ENCODE data around the gene HOXC11.

The HOXC11 gene

DNA sequence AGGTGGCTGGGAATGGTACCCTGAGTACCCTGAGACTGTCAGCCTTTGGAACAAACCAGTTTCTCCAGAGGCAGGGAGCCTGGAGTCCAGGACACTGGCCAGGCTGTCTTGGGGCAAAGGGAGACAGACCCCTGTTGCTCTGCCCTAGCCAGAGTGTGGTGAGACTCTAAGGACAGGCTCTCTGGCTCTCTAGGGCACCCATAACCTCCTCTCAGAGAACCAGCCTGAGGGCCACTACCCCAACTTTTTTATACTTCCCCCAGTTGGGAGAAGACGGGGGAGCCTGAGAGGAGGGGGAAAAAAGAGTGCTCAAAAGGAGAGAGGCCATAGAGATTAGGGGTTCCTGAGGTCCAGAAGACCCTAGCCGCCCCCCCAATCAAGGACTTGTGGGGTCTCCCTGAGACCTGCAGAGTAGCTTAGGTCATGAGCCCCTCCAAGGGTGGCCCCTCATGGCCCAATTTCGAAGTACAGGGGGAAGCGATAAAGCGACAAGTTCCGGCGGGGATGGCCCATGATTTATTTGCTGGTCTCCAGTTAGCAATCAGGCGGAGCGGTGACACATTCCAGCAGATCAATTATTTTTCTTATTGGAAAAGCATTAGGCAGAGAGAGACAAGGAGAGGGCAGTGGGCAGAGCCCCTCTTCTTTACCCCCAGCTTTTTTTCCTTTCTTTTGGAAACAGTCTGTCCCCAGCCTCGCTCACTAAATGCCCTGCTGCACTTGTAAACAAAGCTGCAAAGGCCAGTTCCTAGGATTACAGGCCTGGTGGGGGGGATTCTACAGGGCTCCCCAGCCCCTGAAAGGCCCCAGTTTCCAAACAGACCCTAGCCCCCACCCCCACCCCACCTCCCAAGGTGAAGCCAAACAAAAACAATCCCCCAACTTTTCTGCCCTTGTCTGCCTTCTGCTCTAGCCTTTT is 37.4 kb downstream of the HOXC11 start:
- TF ChIP-seq OSR1 (CRISPR knock-in tag; IDR thresholded peaks at IDR 0.05) (no peak), BACH2 (CRISPR knock-in tag; IDR thresholded peaks at IDR 0.05; ENCODE audit: borderline replicate concordance) (no peak), TOX (CRISPR knock-in tag; IDR thresholded peaks at IDR 0.05; ENCODE audit: borderline replicate concordance) (no peak), ZFP3 (CRISPR knock-in tag; IDR thresholded peaks at IDR 0.05) (no peak), ZNF70 (CRISPR knock-in tag; IDR thresholded peaks at IDR 0.05) (no peak), TCF4 (CRISPR knock-in tag; IDR thresholded peaks at IDR 0.05; ENCODE audit: borderline replicate concordance) (no peak), PPARA (CRISPR knock-in tag; IDR thresholded peaks at IDR 0.05; ENCODE audit: borderline replicate concordance) (no peak), ARNTL (CRISPR knock-in tag; IDR thresholded peaks at IDR 0.05; ENCODE audit: borderline replicate concordance, low read depth) (no peak), ISL1 (CRISPR knock-in tag; IDR thresholded peaks at IDR 0.05) (no peak), SNAI2 (CRISPR knock-in tag; IDR thresholded peaks at IDR 0.05) (no peak), RARB (CRISPR knock-in tag; IDR thresholded peaks at IDR 0.05) (no peak), ZFP30 (CRISPR knock-in tag; IDR thresholded peaks at IDR 0.05) (no peak), CSDC2 (CRISPR knock-in tag; IDR thresholded peaks at IDR 0.05) (no peak), ZNF8 (CRISPR knock-in tag; IDR thresholded peaks at IDR 0.05) (no peak)
- TF ChIP-seq, protein P1, sequence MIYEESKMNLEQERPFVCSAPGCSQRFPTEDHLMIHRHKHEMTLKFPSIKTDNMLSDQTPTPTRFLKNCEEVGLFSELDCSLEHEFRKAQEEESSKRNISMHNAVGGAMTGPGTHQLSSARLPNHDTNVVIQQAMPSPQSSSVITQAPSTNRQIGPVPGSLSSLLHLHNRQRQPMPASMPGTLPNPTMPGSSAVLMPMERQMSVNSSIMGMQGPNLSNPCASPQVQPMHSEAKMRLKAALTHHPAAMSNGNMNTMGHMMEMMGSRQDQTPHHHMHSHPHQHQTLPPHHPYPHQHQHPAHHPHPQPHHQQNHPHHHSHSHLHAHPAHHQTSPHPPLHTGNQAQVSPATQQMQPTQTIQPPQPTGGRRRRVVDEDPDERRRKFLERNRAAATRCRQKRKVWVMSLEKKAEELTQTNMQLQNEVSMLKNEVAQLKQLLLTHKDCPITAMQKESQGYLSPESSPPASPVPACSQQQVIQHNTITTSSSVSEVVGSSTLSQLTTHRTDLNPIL (CRISPR knock-in tag; IDR thresholded peaks at IDR 0.05; ENCODE audit: low read depth) = no peak
- TF ChIP-seq, protein P2, sequence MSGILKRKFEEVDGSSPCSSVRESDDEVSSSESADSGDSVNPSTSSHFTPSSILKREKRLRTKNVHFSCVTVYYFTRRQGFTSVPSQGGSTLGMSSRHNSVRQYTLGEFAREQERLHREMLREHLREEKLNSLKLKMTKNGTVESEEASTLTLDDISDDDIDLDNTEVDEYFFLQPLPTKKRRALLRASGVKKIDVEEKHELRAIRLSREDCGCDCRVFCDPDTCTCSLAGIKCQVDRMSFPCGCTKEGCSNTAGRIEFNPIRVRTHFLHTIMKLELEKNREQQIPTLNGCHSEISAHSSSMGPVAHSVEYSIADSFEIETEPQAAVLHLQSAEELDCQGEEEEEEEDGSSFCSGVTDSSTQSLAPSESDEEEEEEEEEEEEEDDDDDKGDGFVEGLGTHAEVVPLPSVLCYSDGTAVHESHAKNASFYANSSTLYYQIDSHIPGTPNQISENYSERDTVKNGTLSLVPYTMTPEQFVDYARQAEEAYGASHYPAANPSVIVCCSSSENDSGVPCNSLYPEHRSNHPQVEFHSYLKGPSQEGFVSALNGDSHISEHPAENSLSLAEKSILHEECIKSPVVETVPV (CRISPR knock-in tag; IDR thresholded peaks at IDR 0.05) = no peak
- TF ChIP-seq, protein P3, sequence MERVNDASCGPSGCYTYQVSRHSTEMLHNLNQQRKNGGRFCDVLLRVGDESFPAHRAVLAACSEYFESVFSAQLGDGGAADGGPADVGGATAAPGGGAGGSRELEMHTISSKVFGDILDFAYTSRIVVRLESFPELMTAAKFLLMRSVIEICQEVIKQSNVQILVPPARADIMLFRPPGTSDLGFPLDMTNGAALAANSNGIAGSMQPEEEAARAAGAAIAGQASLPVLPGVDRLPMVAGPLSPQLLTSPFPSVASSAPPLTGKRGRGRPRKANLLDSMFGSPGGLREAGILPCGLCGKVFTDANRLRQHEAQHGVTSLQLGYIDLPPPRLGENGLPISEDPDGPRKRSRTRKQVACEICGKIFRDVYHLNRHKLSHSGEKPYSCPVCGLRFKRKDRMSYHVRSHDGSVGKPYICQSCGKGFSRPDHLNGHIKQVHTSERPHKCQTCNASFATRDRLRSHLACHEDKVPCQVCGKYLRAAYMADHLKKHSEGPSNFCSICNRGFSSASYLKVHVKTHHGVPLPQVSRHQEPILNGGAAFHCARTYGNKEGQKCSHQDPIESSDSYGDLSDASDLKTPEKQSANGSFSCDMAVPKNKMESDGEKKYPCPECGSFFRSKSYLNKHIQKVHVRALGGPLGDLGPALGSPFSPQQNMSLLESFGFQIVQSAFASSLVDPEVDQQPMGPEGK (CRISPR knock-in tag; IDR thresholded peaks at IDR 0.05; ENCODE audit: borderline replicate concordance) = no peak

DNA sequence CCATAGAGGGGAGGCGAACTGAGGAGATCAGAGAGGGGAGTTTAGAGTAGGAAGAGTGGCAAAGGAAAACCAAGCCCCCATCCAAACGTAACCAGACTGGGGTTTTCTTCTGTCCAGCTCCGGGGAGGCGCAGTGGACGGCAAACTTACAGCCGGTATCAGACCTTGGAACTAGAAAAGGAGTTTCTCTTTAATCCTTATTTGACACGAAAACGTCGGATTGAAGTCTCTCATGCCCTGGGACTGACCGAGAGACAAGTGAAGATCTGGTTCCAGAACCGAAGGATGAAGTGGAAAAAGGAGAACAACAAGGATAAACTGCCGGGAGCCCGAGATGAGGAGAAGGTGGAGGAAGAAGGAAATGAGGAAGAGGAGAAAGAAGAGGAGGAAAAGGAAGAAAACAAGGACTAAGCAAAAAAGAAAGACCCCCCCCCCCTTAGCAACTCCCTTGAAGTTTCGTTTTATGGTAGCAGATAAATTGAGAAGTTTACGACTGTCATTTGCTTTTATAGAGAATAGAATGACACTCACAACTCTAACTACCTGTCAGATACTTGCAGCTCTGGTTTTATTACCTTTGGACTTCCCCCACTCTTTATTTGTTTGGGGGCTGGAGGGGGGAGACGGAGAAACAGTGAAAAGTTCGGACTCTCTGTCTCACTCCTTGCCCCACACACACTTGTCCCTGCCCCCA is 38.2 kb downstream of the HOXC11 start:
- TF ChIP-seq CSDC2 (CRISPR knock-in tag; IDR thresholded peaks at IDR 0.05) = no peak
- no peak for TF ChIP-seq ZFP3 (CRISPR knock-in tag; IDR thresholded peaks at IDR 0.05)
- TF ChIP-seq PPARA (CRISPR knock-in tag; IDR thresholded peaks at IDR 0.05; ENCODE audit: borderline replicate concordance) = no peak
- TF ChIP-seq TOX (CRISPR knock-in tag; IDR thresholded peaks at IDR 0.05; ENCODE audit: borderline replicate concordance) = no peak
- no peak for TF ChIP-seq ESRRG (CRISPR knock-in tag; IDR thresholded peaks at IDR 0.05)
- TF ChIP-seq, protein P2 (CRISPR knock-in tag; IDR thresholded peaks at IDR 0.05) = no peak
- TF ChIP-seq RARB (CRISPR knock-in tag; IDR thresholded peaks at IDR 0.05) = no peak
- TF ChIP-seq OSR1 (CRISPR knock-in tag; IDR thresholded peaks at IDR 0.05) = no peak
- TF ChIP-seq, protein P4, sequence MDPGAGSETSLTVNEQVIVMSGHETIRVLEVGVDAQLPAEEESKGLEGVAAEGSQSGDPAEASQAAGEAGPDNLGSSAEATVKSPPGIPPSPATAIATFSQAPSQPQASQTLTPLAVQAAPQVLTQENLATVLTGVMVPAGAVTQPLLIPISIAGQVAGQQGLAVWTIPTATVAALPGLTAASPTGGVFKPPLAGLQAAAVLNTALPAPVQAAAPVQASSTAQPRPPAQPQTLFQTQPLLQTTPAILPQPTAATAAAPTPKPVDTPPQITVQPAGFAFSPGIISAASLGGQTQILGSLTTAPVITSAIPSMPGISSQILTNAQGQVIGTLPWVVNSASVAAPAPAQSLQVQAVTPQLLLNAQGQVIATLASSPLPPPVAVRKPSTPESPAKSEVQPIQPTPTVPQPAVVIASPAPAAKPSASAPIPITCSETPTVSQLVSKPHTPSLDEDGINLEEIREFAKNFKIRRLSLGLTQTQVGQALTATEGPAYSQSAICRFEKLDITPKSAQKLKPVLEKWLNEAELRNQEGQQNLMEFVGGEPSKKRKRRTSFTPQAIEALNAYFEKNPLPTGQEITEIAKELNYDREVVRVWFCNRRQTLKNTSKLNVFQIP (CRISPR knock-in tag; IDR thresholded peaks at IDR 0.05; ENCODE audit: borderline replicate concordance, low read depth) = no peak
- no peak for TF ChIP-seq ZNF8 (CRISPR knock-in tag; IDR thresholded peaks at IDR 0.05)
- no peak for TF ChIP-seq GLIS3 (CRISPR knock-in tag; IDR thresholded peaks at IDR 0.05)
- no peak for TF ChIP-seq ZC3H10 (CRISPR knock-in tag; IDR thresholded peaks at IDR 0.05)
- TF ChIP-seq TCF4 (CRISPR knock-in tag; IDR thresholded peaks at IDR 0.05; ENCODE audit: borderline replicate concordance) = no peak
- no peak for TF ChIP-seq ARNTL (CRISPR knock-in tag; IDR thresholded peaks at IDR 0.05; ENCODE audit: borderline replicate concordance, low read depth)
- TF ChIP-seq SNAI2 (CRISPR knock-in tag; IDR thresholded peaks at IDR 0.05) = no peak
- no peak for TF ChIP-seq ISL1 (CRISPR knock-in tag; IDR thresholded peaks at IDR 0.05)
- TF ChIP-seq ZNF70 (CRISPR knock-in tag; IDR thresholded peaks at IDR 0.05) = no peak
- TF ChIP-seq, protein P1 (CRISPR knock-in tag; IDR thresholded peaks at IDR 0.05; ENCODE audit: low read depth) = no peak
- no peak for ATAC-seq

More for the DNA sequence above, 37.4 kb downstream of the HOXC11 start:
- peak; percentile 8; the same call in 1 of the 3 replicates for ATAC-seq
